ENCODE measurements around the gene CT47C1.
"Not testable (repeated sequence)": the region's sequence is repeated elsewhere in the genome, so short reads cannot be mapped to it uniquely, and the experiment has no call there.

The CT47C1 gene

GRCh38 chrX:119072744-119073143 lies at the start of gene CT47C1:
Gene CT47C1 (plus strand): TSS chrX:119072993. CDS start chrX:119073226, 233 bp downstream.
- DNase-seq: no peak

- DNase-seq: no peak
Observed at GRCh38 chrX:119025900-119026299, 46.9 kb upstream of the CT47C1 start.

- not testable (repeated sequence) for DNase-seq
Observed at GRCh38 chrX:119026344-119026743, 46.4 kb upstream of the CT47C1 start.

- not testable (repeated sequence) for DNase-seq
Observed at GRCh38 chrX:119027960-119028732, 44.6 kb upstream of the CT47C1 start.

GRCh38 chrX:119028733-119029330 lies 44.0 kb upstream of the CT47C1 start:
- DNase-seq: no peak

- DNase-seq: not testable (repeated sequence)
Observed at GRCh38 chrX:119029656-119030055, 43.1 kb upstream of the CT47C1 start.

- no peak for DNase-seq
Observed at GRCh38 chrX:119030990-119031389, 41.8 kb upstream of the CT47C1 start.

- no peak for DNase-seq
Observed at GRCh38 chrX:119036107-119037029, 36.4 kb upstream of the CT47C1 start.

- no peak for DNase-seq
Observed at GRCh38 chrX:119040432-119040831, 32.4 kb upstream of the CT47C1 start.

- DNase-seq: no peak
Observed at GRCh38 chrX:119041175-119041574, 31.6 kb upstream of the CT47C1 start.

- DNase-seq: no peak
Observed at GRCh38 chrX:119042040-119042439, 30.8 kb upstream of the CT47C1 start.

- no peak for DNase-seq
Observed at GRCh38 chrX:119042996-119043395, 29.8 kb upstream of the CT47C1 start.

GRCh38 chrX:119045884-119046283 lies 26.9 kb upstream of the CT47C1 start:
- no peak for DNase-seq

- DNase-seq: no peak
Observed at GRCh38 chrX:119055687-119056086, 17.1 kb upstream of the CT47C1 start.

GRCh38 chrX:119062750-119063374 lies 9.9 kb upstream of the CT47C1 start:
- DNase-seq: no peak

GRCh38 chrX:119063428-119063827 lies 9.4 kb upstream of the CT47C1 start:
- DNase-seq: no peak

GRCh38 chrX:119067023-119067739 lies 5.6 kb upstream of the CT47C1 start:
- peak; percentile 12 for DNase-seq

GRCh38 chrX:119069128-119069527 lies 3.7 kb upstream of the CT47C1 start:
- no peak for DNase-seq

GRCh38 chrX:119069762-119070161 lies 3.0 kb upstream of the CT47C1 start:
- no peak for DNase-seq

GRCh38 chrX:119071381-119071780 lies 1.4 kb upstream of the CT47C1 start:
- no peak for DNase-seq

GRCh38 chrX:119073200-119073905 lies 560 bp downstream of the CT47C1 start:
- DNase-seq: no peak

- DNase-seq: no peak
Observed at GRCh38 chrX:119073911-119074310, 1.1 kb downstream of the CT47C1 start.

Measured in NCI-H1092 treated with DMSO at 0.1 percent for 48 hours (cell line).